GM18520 (cell line): ENCODE data around the gene TNFAIP8L1.
A peak's percentile ranks its signal among the peaks of the same experiment; 100 is the strongest.
"Not testable (repeated sequence)": the region's sequence is repeated elsewhere in the genome, so short reads cannot be mapped to it uniquely, and the experiment has no call there.

Source experiments
- ATAC-seq: cut with Tn5 transposase; IDR thresholded peaks from one replicate; pipeline ENCODE4 v1.9.1; 2021; ENCODE audit not compliant: unreplicated experiment

Gene TNFAIP8L1

DNA sequence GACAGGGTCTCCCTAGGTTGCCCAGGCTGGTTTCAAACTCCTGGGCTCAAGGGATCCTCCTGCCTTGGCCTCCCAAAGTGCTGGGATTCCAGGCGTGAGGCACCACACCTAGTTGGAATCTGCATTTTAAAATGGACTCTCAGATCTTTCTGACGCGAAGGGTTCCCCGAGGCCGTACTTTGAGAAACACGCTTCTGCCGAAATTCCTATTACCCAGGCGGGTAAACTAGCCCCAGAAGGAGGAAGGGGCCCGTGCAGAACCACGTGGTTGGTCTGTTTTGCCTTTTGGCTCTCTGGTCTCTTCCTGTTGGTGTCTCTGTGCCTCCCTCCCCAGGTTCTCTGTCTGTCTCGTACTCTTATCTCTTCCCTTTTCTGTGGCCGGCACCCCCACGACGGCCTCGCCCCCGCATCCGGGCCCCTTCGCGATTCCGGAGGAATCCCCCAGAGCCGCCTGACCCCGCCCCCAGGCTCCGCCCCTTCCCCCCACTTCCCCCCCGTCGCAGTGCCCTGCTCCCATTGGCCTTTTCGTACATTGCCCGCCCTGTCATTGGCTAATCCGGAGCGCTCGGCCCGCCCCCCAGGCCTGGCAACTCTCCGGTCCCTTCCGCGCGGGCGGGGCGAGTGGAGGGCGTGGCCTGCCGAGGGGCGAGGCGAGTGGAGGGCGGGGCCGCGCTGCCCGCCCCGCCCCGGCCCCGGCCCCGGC lies at the start of gene TNFAIP8L1:
TNFAIP8L1 (plus strand) TSS at position 689 of the 703 bp plus-strand sequence. CDS start 12,354 bp downstream, outside the sequence.
- ATAC-seq, result peak; percentile 91

DNA sequence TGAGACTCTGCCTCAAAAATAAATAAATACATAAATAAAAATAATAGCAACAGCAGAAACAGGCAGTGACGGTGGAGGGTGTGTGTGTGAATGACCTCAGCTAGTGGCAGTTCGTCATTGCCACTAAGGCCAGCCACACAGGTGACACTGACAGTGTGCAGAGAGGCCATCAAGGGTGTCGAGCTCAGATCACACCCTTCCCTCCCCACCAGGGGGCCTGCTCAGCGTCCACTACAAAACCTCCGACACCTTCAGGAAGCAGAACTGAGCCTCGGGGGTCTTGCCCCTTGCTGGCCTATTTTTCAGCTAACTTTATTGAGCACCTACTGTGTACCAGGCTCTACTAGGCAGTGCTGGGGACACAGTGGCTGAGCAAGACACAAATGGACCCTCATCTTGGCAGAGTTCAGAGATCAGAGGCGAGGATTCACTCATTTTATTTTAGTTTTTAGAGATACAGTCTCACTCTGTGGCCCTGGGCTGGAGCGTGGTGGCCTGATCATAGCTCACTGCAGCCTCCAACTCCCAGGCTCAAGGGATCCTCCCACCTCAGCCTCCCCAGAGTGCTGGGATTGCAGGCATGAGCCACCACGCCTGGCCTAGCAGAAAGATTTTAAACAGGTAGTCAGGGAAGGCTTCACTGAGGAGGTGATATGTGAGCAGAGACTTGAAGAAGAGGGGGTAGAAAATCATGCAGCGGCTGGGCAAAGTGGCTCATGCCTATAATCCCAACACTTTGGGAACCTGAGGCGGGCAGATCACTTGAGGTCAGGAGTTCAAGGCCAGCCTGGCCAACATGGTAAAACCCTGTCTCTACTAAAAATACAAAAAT lies 49.5 kb upstream of the TNFAIP8L1 start:
- ATAC-seq, result no peak

DNA sequence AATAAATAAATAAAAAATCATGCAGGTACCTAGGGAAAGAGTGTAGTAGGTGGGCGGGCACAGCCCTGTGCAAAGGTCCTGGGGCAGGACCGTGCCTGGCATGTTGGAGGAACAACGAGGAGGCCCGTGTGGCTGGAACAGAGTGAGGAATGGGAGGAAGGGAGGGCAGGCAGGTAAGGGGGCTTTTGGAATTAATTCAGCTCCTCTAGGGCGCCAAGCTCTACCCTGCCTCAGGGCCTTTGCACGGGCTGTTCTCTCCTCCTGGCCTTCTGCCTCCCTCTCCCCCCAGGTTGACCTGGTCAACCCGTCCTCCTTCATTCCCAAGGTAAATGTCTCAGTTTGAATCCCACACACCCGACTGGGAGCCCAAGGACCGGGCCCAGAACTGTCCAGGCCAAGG lies 48.8 kb upstream of the TNFAIP8L1 start:
- ATAC-seq, result no peak

DNA sequence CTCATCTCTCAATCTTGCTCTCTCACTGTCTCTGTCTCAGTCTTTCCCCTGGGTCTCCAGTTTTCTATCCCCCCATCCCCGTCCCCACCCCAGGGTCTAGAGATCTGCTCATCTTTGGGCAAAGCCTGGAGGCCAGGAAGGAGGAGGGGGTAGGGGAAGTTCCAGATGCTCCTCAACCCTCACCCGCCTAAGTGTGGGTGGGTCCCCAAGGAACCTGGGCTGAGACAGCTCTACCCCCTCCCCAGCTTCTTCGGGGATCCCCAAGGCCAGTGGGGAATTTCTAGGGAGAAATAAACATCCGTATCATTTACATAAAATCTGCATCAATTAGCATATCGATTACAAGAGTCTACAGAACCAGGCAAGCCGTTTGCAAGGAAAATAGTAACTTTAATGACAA lies 48.0 kb upstream of the TNFAIP8L1 start:
- no peak for ATAC-seq

DNA sequence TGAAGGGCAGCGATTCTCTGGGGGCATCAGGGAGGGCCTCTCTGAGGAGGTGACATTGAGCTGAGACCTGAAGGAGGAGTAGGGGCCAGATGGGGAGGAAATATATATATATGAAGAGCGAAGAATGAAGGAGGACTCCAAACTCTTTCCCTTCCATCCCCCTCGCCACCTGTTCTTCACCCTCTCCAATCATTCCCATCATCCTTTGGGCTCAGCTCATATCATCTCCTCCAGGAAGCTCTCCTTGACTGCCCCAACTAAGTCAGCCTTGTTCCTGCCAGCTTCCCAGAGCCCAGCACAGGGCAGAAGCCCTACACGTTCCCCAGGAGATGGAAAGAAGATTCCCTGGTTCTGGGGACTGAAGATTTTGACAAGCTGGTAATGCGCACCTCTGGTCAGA lies 46.9 kb upstream of the TNFAIP8L1 start:
- no peak for ATAC-seq

DNA sequence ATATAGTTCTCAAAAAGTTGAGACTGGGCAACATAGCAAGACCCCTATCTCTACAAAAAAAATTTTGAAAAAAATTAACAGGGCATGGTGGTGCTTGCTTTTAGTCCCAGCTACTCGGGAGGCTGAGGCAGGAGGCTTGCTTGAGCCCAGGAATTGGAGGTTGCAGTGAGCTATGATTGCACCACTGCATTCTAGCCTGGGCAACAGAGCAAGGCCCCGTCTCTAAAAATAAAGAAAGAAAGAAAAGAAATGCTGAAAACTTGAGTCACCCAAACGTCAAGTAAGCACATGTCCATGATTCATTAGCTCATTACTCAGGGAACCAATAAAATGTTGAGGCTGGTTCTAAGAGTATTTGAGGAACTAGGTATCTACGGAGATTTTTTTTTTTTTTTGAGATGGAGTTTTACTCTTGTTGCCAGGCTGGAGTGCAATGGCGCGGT lies 45.9 kb upstream of the TNFAIP8L1 start:
- no peak for ATAC-seq

DNA sequence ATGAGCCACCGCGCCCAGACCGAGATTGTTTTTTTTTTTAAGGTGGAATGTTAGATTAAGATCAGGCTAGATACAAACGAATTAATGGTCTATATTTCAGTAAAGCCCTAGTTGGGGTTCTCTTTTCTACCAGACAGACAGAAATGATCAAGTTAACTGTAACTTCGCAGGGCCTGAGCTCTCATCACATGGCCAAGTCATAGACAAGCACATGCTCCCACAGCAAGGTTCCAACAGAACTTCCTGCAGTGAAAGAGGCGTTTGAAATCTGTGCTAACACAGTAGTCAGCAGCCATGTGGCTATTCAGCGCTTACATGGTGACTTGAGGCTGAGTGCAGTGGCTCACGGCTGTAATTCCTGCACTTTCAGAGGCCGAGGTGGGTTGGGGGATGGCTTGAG lies 45.1 kb upstream of the TNFAIP8L1 start:
- ATAC-seq, result no peak

DNA sequence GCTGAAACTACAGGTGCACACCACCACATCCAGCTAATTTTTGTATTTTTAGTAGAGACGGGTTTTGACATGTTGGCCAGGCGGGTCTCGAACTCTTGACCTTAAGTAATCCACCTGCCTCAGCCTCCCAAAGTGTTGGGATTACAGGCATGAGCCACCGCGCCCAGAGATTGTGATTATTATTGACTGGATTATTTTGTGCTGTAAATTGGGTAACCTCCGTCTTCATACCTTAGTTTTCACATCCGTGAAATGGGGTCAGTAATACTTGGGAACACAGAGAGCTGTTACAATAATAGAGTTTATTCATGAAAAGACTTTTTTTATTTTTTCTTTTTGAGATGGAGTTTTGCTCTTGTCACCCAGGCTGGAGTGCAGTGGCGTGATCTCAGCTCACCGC lies 44.2 kb upstream of the TNFAIP8L1 start:
- ATAC-seq, result not testable (repeated sequence)

DNA sequence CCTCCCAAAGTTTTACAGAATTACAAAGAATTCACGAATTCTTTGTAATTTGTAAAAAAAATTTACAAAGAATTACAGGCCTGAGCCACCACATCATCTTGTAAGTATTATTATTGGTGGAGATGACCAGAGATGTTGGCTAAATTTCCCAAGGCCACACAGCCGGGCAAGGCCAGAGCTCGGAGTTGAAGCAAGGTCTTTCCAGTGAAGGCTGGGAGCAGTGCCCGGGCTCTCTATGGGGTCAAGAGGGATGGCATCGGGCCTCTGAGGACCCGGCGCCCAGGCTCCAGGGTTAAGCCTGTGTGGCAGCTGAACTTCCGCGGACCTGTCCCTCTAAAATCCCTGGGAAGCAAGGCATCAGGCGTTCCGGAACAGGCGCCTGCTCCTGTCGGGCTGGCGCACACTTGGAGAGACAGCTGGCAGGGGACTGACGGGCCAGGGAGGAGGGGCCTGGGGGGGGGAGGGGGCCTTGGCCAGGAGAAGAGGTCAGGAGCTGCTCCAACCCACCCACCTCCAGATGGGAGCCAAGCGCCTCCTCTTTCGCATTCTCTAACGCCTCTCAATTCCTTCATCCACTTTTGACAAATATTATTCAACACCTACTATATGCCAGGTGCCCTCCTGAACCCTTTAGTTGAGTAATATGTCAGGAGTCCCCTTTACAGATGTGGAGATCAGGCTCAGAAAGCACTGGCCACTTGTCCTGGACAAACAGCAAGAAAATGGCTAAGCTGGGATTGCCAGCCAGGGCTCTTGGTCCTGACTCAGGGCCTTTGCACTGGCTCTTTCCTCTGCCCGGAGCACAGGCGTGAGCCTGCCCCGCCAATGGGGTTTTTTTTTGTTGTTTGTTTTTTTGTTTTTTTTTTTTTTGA lies 43.0 kb upstream of the TNFAIP8L1 start:
- no peak for ATAC-seq

DNA sequence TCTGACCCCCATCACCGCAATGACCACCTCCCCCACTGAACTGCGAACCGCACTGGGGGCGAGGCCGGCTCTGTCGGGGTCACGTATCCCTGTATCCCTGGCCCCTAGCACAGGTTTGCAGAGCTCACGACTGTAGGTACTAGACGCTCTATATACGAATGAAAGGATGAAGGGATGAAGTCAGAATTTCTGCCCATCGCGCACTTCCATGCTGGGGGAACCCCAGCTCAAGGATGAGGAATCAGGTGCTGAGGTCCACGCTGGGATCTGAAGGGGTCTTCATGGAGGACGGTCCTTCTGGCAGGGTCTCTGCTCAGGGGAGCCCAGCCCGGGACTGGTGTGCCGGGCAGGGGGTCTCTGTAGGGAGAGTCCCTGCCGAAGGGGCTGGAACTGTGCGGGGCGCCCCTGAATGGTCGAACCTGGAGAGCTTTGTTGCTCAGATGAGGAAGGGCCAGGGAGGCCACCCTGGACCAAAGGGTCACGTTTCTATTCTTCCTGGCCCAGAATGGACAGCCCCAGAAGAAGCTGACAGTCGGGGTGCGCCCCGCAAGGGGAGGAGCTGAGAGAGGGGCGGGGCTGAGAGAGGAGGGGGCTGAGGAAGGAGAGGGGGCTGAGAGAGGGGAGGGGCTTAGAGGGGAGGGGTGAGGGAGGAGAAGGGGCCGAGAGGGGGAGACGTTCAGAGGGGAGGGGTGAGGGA lies 41.9 kb upstream of the TNFAIP8L1 start:
- ATAC-seq, result no peak

DNA sequence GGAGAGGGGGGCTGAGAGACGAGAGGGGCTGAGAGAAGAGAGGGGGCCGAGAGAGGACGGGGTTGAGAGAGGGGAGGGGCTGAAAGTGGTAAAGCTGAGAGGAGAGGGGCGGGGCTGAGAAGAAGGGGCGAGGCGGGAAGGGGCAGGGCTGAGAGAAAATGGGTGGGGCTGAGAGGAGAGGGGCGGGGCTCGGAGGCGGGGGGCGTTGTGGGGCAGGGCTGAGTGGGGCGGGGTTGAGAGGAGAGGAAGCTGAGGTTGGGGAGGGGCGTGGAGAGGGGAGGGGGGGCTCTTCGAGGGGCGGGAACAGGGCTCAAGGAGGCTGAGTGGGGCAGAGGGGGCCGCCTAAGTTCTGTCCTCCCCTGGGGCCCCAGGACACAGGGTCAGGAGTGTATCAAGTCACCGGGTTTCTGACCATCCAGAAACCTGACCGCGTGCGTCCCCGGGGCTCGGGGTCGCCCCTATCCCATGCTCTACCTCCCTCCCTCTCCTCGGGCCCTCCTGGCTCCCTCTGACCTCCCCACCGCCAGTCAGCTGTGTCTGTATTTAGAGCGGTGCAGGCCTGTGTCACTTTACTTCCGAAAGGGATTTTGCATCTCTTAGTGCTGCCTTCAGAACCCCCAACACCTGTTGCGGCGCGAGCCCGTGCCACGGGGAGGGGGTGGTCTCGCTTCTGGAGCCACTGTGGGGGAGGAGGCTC lies 41.2 kb upstream of the TNFAIP8L1 start:
- ATAC-seq, result no peak

DNA sequence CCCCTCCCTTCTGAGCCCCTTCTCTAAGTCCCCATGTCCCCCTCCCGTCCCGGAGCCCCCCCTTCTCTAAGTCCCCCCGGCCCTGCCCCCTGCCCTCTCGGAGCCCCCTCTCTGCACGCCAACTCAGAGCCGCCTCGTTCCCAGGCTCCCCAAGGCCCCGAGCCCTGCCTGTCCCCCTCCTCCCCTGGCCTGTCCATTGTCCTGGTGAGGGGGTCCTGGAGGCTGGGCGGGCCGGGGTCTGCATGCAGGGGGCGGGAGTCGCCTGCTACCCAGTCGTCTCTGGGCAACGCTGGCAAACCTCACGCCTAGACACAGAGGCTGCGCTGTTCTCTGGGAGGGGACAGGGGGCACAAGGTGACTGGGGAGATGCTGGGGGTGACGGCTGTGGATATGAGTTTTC lies 40.6 kb upstream of the TNFAIP8L1 start:
- ATAC-seq, result no peak

DNA sequence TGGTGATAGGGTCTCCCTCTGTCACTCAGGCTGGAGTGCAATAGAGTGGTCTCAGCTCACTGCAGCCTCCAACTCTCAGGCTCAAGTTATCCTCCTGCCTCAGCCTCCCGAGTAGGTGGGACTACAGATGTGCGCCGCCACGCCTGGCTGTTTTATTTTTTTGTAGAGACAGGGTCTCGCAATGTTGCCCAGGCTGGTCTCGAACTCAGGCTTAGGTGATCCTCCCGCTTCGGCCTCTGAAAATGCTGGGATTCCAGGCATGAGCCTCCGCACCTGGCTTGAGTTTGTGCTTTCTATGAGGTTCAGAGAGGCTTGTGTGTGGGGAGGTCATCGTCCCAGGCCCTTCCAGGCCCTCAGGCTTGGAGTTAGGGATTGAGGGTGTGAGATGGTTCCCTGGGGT lies 39.2 kb upstream of the TNFAIP8L1 start:
- ATAC-seq, result no peak

DNA sequence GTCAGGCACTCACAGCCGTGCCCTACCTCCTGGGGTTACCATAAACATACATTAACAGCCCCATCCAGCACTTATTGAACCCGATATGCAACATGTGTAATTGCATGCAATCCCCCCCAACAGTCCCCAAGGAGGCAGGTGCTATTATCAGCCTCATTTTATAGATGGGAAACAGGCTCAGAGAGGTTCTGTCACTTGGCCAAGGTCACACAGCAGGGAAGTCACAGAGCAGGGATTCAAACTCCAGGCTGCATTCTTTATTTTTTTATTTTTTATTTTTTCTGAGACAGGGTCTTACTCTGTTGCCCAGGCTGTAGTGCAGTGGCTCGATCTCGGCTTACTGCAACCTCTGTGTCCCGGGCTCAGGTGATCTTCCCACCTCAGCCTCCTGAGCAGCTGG lies 38.4 kb upstream of the TNFAIP8L1 start:
- ATAC-seq, result no peak

DNA sequence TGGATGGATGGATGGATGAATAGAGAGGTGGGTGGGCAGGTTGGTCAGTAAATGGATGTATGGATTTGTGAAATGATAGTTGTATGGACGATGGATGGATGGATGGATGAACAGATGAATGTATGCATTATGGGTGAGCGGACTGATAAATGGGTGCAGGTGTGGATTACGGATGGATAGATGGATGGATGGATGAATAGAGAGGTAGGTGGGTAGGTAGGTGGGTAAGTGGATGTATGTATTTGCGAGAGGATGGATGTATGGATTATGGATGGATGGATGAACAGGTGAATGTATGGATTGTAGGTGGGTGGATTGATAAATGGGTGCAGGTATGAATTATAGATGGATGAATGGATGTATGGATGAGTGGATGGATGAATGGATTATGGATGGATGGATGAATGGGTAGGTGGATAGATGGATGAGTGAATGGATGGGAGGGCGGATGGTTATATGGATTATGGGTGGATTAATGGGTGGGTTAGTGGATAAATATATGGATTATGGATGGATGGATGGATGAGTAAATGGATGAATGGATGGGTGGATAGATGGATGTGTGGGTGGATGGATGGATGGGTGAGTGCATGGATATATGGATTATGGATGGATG lies 37.0 kb upstream of the TNFAIP8L1 start:
- no peak for ATAC-seq

DNA sequence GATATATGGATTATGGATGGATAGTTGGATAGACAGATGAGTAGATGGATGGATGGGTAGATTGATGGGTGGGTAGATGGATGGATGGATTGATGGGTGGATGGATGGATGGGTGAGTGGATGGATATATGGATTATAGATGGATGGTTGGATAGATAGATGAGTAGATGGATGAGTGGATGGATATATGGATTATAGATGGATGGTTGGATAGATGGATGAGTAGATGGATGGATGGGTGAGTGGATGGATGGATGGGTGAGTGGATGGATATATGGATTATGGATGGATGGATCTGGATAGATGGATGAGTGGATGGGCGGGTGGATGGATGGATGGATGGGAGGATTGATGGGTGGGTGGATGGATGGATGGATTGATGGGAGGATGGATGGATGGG lies 36.4 kb upstream of the TNFAIP8L1 start:
- ATAC-seq, result no peak

DNA sequence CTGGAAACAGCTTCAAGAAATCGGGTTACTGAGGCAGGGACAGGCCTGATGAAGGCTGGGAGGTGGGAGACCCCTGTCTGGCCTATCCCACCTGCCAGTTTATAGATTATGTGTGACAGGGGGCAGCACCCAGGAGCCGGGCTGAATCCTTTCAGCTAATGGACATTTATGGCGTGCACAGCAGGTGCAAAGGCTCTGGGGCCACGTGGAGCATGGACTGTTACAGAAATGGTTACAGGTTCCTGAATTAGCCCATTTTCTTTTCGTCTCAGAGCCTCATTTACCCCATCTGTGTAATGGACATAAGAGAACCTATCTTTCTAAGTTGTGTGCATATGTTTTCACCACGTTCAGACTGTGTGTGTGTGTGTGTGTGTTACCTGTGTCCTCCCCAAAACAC lies 34.4 kb upstream of the TNFAIP8L1 start:
- no peak for ATAC-seq

DNA sequence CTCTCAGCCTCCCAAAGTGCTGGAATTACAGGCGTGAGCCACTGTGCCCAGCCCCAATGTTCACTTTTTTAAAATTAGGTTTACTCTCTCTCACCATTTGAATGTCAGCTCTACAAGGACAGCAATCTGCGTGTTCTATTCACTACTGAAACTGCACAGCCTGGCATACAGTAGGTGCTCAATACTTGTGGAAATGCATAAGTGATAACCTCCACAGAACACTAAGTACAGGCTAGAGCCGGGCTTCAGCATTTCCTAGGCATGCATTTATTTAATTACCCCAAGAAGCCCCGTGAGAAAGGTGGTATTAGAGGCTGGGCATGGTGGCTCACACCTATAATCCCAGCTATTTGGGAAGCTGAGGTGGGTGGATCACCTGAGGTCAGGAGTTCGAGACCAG lies 33.1 kb upstream of the TNFAIP8L1 start:
- ATAC-seq, result no peak

DNA sequence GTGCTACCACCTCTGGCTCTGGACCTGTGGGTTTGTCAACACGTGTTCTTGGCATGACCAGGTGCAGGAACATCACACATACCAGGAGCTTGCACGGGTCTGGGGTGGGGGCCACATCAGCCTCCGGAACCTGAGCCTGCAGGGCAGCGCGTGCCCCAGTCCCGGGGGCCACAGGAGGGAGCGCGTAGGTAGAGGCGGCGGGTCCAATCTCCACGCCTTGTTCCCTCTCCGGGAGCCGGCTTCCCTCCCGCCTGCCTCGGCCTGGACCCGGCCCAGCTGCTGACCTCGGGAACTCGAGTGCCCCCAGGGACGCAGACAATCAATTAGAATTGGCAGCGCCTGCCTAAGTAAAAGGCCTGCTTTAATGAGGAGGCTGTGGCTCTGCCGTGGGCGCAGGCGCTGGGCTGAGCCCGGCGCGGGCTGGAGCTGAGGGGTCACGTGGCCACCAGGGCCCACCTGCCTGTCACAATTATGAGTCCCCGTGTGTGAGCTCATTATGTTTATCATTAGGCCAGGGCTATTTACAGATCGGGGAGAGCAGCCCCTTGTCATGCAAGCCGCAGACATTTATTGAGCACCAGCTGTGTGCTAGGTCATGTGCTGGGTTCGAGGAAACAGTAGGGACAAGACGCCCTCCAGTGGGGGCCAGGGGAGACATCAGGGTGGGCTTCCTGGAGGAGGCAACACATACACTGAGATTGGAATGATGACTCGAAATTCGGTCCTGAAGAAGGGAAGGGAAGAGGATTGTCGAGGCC lies 32.2 kb upstream of the TNFAIP8L1 start:
- no peak for ATAC-seq
